Fibroblast of the aortic adventitia (primary cell): Measurements from ENCODE around the gene SH3BGRL2. TPM values are rescaled to one million over a fixed set of nuclear protein-coding genes. Genes with fewer than 3 reads are reported as not detected.
"Not testable (repeated sequence)": the region's sequence is repeated elsewhere in the genome, so short reads cannot be mapped to it uniquely, and the experiment has no call there.

Experiments used
- DNase-seq: peaks from one replicate; pipeline ENCODE4 v3.0.0-alpha.2; 2010; ENCODE audit warnings: low read depth
- H3K4me3 ChIP-seq: 2 replicates; pipeline ENCODE4 v1.5.1; 2011; ENCODE audit warnings: low read depth, mild to moderate bottlenecking, control low read depth, low read length, moderate library complexity
- CTCF ChIP-seq: IDR thresholded peaks from 2 replicates; pipeline ENCODE4 v1.5.1; 2011; ENCODE audit warnings: mild to moderate bottlenecking, low read length, control low read depth, inconsistent platforms; ENCODE audit not compliant: insufficient read depth
- total RNA-seq: library from RNA; depleted of rRNA; stranded (reverse); fragments of >200 nt; gene quantifications from 2 replicates; pipeline ENCODE4 v1.2.3, GENCODE V29; 2012; ENCODE audit warnings: low replicate concordance

Gene SH3BGRL2
- total RNA-seq, 1 donor, result 4.1 TPM

GRCh38 chr6:79646561-79646960 is 15.4 kb downstream of the SH3BGRL2 start:
- H3K4me3 ChIP-seq, result no peak overlapping the region
- no peak for DNase-seq
- no peak for TF ChIP-seq CTCF

GRCh38 chr6:79647741-79648140 is 16.6 kb downstream of the SH3BGRL2 start:
- no peak for DNase-seq
- no peak for TF ChIP-seq CTCF
- no peak overlapping the region for H3K4me3 ChIP-seq

- no peak for DNase-seq
- H3K4me3 ChIP-seq, result no peak overlapping the region
- no peak for TF ChIP-seq CTCF
These were observed 17.2 kb downstream of the SH3BGRL2 start for GRCh38 chr6:79648328-79648727.

GRCh38 chr6:79649016-79649415 is 17.9 kb downstream of the SH3BGRL2 start:
- DNase-seq, result no peak
- H3K4me3 ChIP-seq, result no peak overlapping the region
- no peak for TF ChIP-seq CTCF

- H3K4me3 ChIP-seq, result no peak overlapping the region
- no peak for TF ChIP-seq CTCF
- DNase-seq, result no peak
These were observed 19.8 kb downstream of the SH3BGRL2 start for GRCh38 chr6:79650950-79651349.

GRCh38 chr6:79656134-79656533 is 25.0 kb downstream of the SH3BGRL2 start:
- no peak overlapping the region for H3K4me3 ChIP-seq
- no peak for DNase-seq
- TF ChIP-seq CTCF, result no peak

- TF ChIP-seq CTCF, result no peak
- DNase-seq, result no peak
- no peak overlapping the region for H3K4me3 ChIP-seq
These were observed 26.1 kb downstream of the SH3BGRL2 start for GRCh38 chr6:79657238-79657637.

- H3K4me3 ChIP-seq, DNase-seq: not testable (repeated sequence)
These were observed 32.5 kb downstream of the SH3BGRL2 start for GRCh38 chr6:79663655-79664054.
